Measurements from ENCODE around the gene FXYD6. TPM values are rescaled to one million over a fixed set of nuclear protein-coding genes. Genes with fewer than 3 reads are reported as not detected.

Gene FXYD6
- total RNA-seq, 2 donors from 2014 or later: 0.19 TPM; not detected in 1

DNA sequence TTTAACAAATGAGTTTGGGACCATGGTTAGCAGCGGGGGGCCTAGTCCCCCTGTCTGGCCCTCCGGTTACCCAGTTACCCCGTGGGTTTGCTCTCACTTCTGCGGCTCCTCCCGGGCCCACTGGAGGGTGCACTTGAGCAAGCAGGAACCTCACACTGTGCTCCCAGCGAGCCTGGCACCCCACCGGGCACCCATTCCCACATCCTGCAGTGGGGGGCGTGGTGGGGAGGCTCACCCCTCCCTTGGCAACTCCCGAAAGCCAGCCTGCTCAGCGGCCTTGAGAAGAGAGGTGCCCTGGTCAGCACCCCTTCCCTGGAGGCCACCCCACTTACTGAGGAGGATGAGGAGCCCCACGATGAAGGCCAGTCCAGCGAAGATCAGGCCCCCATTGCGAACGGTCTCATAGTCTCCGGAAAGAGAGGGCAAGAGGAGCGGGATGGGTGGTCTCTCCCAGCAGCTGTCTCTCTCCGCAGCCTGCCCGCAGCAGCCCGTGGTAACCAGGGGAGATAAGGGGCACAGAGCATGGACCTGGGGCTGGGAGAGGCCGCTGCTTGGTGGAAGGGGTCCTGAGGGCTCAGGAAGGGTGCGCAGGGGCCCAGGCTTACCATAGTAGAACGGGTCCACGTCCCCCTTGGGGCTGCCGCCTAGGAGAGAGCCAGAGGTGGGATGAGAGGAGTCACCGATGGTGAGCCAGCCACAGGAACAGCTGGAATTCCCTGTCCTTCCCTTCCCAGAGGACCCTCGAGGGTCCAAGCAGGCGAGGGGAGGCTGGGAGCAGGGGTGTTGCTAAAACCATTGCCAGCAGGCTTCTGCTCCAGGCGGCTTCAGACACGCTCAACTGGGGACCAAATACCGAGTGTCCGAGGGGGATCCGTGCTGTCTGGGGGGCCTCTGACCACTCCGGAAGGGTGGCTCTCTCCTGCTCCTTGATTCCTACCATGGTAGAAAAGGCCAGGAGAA is 54.1 kb downstream of the FXYD6 start:
- Mint-ChIP-seq H3K27ac (peak overlapping the region; percentile 42), H3K4me3 (no peak overlapping the region), H3K4me1 (peaks cover 23% of the 10 kb centered on the region), H3K36me3 (ENCODE audit: low read depth) (no peaks in the 10 kb centered on the region), H3K27me3 (no peaks in the 10 kb centered on the region), H3K9me3 (no peaks in the 10 kb centered on the region)
- peak; percentile 20 for ATAC-seq (replicated peaks)

DNA sequence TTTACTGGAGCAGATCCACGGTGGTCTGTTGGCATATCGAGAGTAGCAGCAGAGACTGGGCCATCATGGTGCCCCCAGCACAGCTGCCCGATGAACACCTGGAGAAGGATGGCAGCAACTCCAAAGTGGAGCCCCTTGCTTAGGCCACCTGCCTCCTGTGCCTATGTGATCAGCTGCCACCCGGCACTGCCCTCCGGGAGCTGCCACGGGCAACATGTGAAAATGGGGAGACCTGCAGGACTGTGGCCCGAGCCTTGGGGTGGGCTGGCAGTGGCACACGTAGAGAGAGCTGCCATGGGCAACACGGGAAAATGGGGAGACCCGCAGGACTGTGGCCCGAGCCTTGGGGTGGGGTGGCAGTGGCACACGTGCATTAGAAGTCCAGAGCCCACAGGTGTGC is 55.0 kb downstream of the FXYD6 start:
- H3K4me1 Mint-ChIP-seq: peaks cover 22% of the 10 kb centered on the region
- H3K4me3 Mint-ChIP-seq: no peak overlapping the region

DNA sequence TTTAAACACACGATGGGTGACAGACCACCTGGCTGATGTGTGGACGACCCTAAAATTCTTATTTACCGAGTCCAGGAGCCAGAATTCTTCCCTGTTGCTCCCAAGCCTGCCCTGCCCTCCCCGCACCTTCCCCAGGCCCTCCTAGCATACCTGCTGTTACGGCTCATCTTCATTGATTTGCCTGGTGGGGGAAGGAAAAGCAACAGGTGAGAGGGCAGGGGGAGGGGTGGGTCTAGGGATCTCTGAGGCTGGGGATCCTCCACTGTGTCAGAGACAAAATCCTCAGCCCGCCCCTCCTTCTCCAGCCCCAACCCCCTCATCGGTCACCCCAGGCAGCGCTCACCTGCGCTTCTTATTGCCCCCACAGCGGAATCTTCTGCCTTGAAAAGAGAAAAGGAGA is 55.9 kb downstream of the FXYD6 start:
- H3K36me3 Mint-ChIP-seq (ENCODE audit: low read depth): no peaks in the 10 kb centered on the region
- no peak for ATAC-seq (replicated peaks)
- H3K27ac Mint-ChIP-seq: no peak overlapping the region
- no peak overlapping the region for H3K4me3 Mint-ChIP-seq
- H3K27me3 Mint-ChIP-seq: no peaks in the 10 kb centered on the region
- H3K9me3 Mint-ChIP-seq: no peaks in the 10 kb centered on the region
- peaks cover 23% of the 10 kb centered on the region for H3K4me1 Mint-ChIP-seq

More for the DNA sequence above, 55.0 kb downstream of the FXYD6 start:
- Mint-ChIP-seq H3K27ac (peak overlapping the region; percentile 42), H3K9me3 (no peaks in the 10 kb centered on the region), H3K27me3 (no peaks in the 10 kb centered on the region), H3K36me3 (ENCODE audit: low read depth) (no peaks in the 10 kb centered on the region)
- ATAC-seq (replicated peaks): no peak

DNA sequence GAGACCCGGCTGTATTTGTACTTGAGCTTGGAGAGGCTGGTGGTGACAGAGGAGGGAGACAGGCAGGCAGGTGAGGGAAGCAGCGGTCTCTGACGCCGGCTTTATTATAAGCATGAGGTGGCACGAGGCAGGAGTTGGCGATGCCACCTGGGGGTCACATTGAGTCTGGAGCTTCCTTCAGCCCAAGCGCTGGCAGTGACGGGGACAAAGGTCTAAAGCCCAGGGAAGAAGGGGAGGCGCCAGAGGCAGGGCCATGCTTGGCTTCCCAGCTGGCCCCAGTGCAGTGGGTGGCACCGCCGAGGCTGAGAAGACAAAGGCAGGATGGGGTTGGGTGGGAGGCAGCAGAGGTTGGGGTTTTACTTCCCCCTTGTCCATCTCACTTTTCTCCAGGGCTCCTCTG is 56.4 kb downstream of the FXYD6 start:
- no peaks in the 10 kb centered on the region for H3K27me3 Mint-ChIP-seq
- ATAC-seq (replicated peaks): no peak
- no peak overlapping the region for H3K4me3 Mint-ChIP-seq
- H3K9me3 Mint-ChIP-seq: no peaks in the 10 kb centered on the region
- peak overlapping the region; percentile 89 for H3K27ac Mint-ChIP-seq
- no peaks in the 10 kb centered on the region for H3K36me3 Mint-ChIP-seq (ENCODE audit: low read depth)
- peaks cover 27% of the 10 kb centered on the region for H3K4me1 Mint-ChIP-seq

DNA sequence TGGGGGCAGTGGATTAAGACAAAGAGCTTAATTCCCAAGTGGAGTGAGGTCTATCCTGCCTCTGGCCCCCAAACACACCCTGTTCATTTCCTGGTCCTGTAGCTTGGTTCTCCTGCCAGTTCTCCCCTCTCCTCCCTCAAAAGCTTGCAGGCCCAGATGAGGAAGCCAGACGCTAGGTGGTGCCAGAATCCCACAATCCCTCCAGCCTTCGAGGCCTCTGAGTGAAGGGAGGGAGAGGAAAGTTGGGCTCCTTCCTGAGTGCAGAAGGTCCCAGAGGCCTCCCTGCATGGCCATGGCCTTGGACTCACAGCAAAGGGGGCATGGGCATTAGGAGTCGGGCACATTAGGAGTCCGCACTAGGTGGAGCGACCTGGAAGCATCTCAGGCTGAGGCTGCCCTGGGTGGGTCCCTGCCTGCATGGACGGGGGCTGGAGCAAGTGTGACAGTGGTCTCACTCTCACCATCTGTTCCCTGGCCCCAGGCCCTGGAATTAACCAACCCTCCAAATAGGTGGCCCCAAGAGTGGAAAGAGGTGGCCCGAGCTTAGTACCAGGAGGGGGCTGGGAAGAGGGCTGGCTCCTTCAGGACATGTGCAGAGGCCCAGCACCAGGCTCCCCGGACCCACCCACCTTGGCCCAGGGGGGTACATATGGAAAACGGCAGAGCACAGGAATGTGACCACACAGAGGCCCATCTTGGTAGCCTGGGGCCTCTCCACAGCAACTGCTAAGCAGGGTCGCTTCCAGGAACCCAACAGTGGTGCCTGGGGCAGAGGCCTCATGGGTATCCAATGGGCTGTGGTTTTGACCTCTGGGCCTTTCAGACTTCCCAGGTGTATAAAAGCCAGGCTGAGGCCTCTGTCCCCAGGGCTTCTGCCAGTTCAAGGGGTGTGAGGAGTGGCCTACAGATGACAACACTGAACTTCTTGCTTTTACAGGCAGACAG is 57.1 kb downstream of the FXYD6 start:
- Mint-ChIP-seq H3K9me3 (no peaks in the 10 kb centered on the region), H3K4me1 (peaks cover 34% of the 10 kb centered on the region), H3K4me3 (peak overlapping the region; percentile 76), H3K27me3 (no peaks in the 10 kb centered on the region), H3K36me3 (ENCODE audit: low read depth) (no peaks in the 10 kb centered on the region), H3K27ac (peak overlapping the region; percentile 92)
- no peak for ATAC-seq (replicated peaks)

DNA sequence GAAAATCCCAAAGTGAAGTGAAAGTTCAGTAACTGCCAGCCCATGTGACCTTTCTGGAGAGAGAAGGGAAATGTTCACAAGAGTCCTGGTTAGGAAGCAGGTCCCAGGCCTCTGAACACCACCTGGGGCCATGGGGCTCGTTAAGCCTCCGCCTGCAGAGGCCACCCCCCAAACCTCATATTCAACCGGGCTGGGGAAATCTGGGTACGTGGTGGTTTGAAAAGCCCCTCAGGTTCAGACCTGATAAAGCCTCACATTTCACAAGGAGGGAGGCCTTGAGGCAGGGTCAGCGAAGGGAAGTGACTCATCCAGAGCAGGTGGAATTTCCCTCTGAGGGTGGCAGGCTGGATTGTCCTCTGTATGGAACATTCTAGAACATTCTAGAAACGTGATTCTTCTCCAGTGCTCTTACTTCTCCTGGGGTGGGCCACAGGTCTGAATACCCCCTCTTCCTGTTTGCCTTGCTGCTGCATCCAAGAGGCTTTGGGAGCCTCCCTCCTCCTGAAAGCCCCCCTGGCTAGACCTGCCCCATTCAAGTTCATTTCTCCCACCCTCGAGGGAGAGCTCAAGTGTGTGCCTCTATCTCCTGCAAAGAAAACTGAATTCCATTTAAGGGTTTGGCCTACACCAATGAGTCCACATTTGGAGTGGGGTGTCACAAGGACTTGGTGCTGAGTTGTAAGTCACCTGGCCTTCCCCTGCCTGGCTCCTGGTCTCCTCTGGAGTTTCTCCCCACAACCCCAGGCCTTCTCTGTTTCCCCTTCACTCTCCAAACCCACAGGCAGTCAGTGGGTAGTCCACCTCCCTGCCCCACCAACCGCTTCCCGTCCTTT is 58.2 kb downstream of the FXYD6 start:
- H3K27me3 Mint-ChIP-seq: no peaks in the 10 kb centered on the region
- H3K4me3 Mint-ChIP-seq: peak overlapping the region; percentile 76
- no peaks in the 10 kb centered on the region for H3K36me3 Mint-ChIP-seq (ENCODE audit: low read depth)
- H3K9me3 Mint-ChIP-seq: no peaks in the 10 kb centered on the region
- peak overlapping the region; percentile 92 for H3K27ac Mint-ChIP-seq
- peak; percentile 59 for ATAC-seq (replicated peaks)
- H3K4me1 Mint-ChIP-seq: peaks cover 40% of the 10 kb centered on the region

DNA sequence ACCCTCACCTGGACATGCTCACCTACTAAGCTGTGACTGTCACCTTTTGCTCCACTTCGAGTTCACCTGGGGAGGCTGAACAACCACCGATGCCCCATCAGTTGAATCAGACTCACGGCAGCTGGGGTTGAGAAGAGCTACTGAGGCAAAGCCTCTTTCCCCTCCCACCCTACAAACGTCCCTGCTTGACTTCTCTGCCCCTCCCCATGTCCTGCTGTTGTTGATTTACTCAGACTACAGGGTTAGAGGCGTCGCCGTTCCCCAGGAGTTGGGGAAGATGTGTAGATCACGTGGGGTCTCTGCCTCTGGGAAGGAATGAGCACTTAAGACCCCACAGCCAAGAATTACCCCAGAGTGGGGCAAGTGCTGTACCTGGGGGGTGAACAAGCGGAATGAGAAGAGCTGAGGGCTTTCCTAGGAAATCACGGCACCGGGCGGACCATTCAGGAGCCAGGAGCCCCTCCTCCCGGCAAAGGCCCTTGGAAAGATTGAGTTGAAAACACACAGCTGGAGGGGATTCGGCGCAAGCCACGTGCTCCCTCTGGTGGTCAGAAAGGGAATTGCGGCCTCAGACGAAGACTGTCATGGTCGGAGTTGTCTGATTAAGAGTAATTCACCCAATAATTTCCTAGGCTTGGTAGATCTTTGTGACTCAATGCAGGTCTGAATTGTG is 59.0 kb downstream of the FXYD6 start:
- Mint-ChIP-seq H3K27me3 (no peaks in the 10 kb centered on the region), H3K9me3 (no peaks in the 10 kb centered on the region), H3K4me3 (peak overlapping the region; percentile 76), H3K27ac (peak overlapping the region; percentile 92), H3K4me1 (peaks cover 43% of the 10 kb centered on the region), H3K36me3 (ENCODE audit: low read depth) (no peaks in the 10 kb centered on the region)
- peak; percentile 60 for ATAC-seq (replicated peaks)

DNA sequence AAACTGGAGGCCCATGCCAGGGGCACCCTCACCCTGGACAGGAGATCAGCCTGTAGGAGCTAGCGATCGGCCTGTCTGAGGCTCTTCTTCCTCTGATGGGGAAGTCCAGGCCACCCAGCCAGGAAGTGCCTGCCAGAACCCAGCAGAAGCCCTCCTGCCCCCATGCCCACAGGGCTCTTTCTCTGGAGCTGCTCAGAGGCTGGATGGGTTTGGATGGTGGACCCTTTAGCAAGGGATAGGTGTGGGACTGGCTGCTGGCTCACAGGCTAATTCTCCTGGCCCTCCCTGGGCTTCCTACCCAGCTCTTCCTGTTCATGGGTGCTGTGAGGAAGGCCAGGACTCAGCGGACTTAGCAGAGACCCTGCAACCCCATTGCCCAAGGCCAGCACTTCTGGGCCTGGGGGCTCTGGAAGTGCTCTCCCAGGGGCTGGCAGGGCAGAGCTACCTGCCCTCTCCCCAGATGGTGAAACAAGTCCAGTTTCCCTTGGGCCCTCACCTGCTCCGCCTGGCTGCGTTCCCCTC is 59.6 kb downstream of the FXYD6 start:
- H3K27me3 Mint-ChIP-seq: no peaks in the 10 kb centered on the region
- ATAC-seq (replicated peaks): no peak
- peaks cover 43% of the 10 kb centered on the region for H3K4me1 Mint-ChIP-seq
- H3K27ac Mint-ChIP-seq: peak overlapping the region; percentile 92
- no peaks in the 10 kb centered on the region for H3K9me3 Mint-ChIP-seq
- H3K36me3 Mint-ChIP-seq (ENCODE audit: low read depth): no peaks in the 10 kb centered on the region
- peak overlapping the region; percentile 76 for H3K4me3 Mint-ChIP-seq

DNA sequence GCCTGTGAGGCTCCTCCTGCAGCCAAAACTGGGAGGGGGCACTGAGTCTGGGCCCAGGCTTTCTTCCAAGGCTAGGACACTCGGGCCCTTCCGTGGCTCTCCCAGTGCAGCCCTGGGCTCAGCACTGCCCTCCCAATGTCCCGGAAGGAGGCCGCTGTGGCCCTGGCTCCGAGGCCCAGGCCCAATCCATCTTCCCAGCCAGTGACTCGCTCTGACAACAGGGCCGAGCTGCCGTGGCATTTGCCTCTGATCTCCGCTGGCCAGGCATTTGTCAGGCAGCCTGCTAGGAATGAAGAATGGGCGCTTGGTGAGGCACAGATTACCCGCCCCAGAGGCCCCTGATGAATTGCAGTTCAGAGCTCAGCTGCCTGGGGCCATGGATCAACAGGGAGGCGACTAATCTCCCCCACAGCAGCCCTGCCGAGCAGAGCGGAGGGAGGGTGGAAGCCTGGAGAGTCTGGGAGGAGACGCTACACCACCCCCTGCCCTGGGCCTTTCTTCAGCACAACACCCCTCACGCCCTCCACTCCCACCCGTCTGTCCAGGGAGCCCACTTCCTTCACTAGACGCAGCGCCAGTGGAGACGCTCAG is 60.2 kb downstream of the FXYD6 start:
- H3K36me3 Mint-ChIP-seq (ENCODE audit: low read depth): no peaks in the 10 kb centered on the region
- peaks cover 43% of the 10 kb centered on the region for H3K4me1 Mint-ChIP-seq
- ATAC-seq (replicated peaks): no peak
- H3K4me3 Mint-ChIP-seq: peak overlapping the region; percentile 76
- no peaks in the 10 kb centered on the region for H3K27me3 Mint-ChIP-seq
- H3K27ac Mint-ChIP-seq: peak overlapping the region; percentile 92
- no peaks in the 10 kb centered on the region for H3K9me3 Mint-ChIP-seq

DNA sequence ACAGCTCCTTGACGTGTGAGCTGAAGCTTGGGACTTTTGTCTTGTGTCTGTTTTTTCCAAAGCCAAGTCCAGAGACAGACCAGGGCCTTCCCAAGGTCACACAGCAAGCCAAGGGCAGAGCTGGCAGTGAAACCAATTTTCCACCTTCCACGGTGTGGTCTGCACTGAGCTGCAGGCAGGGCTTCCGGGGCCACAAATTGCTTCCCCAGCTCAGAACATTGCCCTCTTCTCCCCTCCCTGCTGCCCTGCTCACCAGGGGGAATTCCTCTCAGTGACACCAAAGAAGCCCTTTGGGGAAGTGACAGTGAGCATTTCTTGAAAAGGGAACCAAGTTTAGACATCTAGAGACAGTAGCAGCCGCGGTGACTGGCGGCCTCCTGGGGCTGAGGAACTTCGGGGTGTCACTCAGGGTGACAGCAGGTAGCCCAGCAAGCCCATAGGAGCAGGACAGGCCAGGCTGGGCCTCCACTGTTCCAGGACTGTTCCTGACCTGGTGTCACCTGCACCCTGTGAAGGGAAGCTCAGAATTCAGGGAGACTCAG is 61.1 kb downstream of the FXYD6 start:
- Mint-ChIP-seq H3K9me3 (no peaks in the 10 kb centered on the region), H3K4me1 (peaks cover 43% of the 10 kb centered on the region), H3K36me3 (ENCODE audit: low read depth) (no peaks in the 10 kb centered on the region), H3K4me3 (peak overlapping the region; percentile 76), H3K27ac (peak overlapping the region; percentile 92), H3K27me3 (no peaks in the 10 kb centered on the region)
- ATAC-seq (replicated peaks): peak; percentile 76

DNA sequence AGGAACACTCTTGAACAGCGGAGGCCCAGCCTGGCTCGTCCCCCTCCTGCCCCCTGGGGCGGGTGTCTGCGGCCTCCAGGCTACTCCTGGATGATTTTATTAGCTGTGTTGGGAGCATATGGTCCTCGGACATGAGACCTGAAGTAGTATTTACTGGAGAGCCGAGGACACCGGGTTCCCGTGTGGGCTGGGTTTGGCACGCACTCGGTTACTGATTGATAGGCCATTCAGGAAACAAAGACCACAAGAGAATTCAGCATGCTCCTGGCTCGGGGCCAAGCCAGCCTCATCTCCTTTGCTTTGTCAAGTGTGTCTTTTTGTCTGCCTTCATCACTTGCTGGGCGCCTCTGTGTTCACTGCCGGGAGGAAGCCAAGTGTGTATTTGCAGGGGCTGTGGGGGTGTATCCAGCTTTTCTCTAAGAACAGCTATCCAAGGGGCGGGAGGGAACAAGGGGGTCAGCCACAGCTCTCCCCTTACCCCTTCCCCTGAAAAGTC is 61.6 kb downstream of the FXYD6 start:
- no peaks in the 10 kb centered on the region for H3K36me3 Mint-ChIP-seq (ENCODE audit: low read depth)
- no peaks in the 10 kb centered on the region for H3K9me3 Mint-ChIP-seq
- peaks cover 1% of the 10 kb centered on the region for H3K27me3 Mint-ChIP-seq
- peak overlapping the region; percentile 92 for H3K27ac Mint-ChIP-seq
- ATAC-seq (replicated peaks): peak; percentile 53
- peak overlapping the region; percentile 76 for H3K4me3 Mint-ChIP-seq
- peaks cover 46% of the 10 kb centered on the region for H3K4me1 Mint-ChIP-seq

DNA sequence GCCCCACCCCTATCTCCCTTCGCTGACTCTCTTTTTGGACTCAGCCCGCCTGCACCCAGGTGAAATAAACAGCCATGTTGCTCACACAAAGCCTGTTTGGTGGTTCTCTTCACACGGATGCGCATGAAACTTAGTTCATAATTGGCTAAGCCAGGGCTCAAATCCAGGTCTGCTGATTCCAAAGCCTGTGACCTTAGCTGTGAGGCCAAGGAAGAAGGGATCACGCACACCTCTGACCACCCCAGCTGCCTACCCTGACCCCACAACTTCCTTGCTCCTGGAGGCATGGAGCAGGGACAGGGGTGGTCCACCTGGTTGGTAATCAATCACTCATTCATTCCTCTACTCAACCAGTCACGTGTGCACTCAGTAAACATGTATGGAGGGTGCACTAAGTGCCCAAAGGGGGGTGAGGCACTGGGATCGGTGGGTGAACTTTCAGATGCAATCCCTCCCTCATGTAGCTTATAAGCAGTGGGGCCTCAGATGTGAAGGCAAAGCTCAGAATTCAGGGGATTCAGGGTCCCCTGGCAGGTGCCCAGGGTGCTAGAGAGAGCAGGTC is 62.2 kb downstream of the FXYD6 start:
- H3K4me1 Mint-ChIP-seq: peaks cover 49% of the 10 kb centered on the region
- peak overlapping the region; percentile 92 for H3K27ac Mint-ChIP-seq
- no peaks in the 10 kb centered on the region for H3K9me3 Mint-ChIP-seq
- H3K27me3 Mint-ChIP-seq: peaks cover 4% of the 10 kb centered on the region
- H3K36me3 Mint-ChIP-seq (ENCODE audit: low read depth): no peaks in the 10 kb centered on the region
- no peak for ATAC-seq (replicated peaks)
- H3K4me3 Mint-ChIP-seq: peak overlapping the region; percentile 76
